Cerebellar nuclear complex (tissue), 1 donor: ENCODE results near the gene ZNF771.
"Not testable (repeated sequence)": the region's sequence is repeated elsewhere in the genome, so short reads cannot be mapped to it uniquely, and the experiment has no call there.

Experiments used
- DNase-seq, 2 experiments: peaks; one replicate each; lab custom pipeline; 2025; lab: John Stamatoyannopoulos, UW

ZNF771 gene

GRCh38 chr16:30434852-30435251, 27.4 kb downstream of the ZNF771 start:
- no peak for DNase-seq

GRCh38 chr16:30437511-30438046, 30.2 kb downstream of the ZNF771 start:
- DNase-seq = no peak

GRCh38 chr16:30438835-30439234, 31.4 kb downstream of the ZNF771 start:
- DNase-seq = no peak

GRCh38 chr16:30439720-30440348, 32.4 kb downstream of the ZNF771 start:
- no peak for DNase-seq

GRCh38 chr16:30443631-30444030, 36.2 kb downstream of the ZNF771 start:
- no peak for DNase-seq

GRCh38 chr16:30444231-30445148, 37.1 kb downstream of the ZNF771 start:
- DNase-seq = no peak

GRCh38 chr16:30445149-30445407, 37.7 kb downstream of the ZNF771 start:
- no peak for DNase-seq

- peak; percentile 82 to 95 for DNase-seq
Measured at GRCh38 chr16:30445408-30446202, 38.2 kb downstream of the ZNF771 start, which contains the start of gene SEPHS2. TSS of gene SEPHS2 (minus strand) at chr16:30445874. CDS start at chr16:30445727, 147 bp downstream.

GRCh38 chr16:30446203-30446595, 38.8 kb downstream of the ZNF771 start:
- no peak for DNase-seq

- DNase-seq = no peak
Measured at GRCh38 chr16:30447512-30448226, 40.3 kb downstream of the ZNF771 start.

GRCh38 chr16:30449116-30449435, 41.7 kb downstream of the ZNF771 start:
- DNase-seq = no peak

GRCh38 chr16:30452709-30453580, 45.5 kb downstream of the ZNF771 start:
- DNase-seq = not testable (repeated sequence)

- no peak for DNase-seq
Measured at GRCh38 chr16:30456302-30456701, 48.9 kb downstream of the ZNF771 start.

GRCh38 chr16:30457256-30457655, 49.9 kb downstream of the ZNF771 start:
- DNase-seq = no peak

GRCh38 chr16:30457743-30458560, 50.5 kb downstream of the ZNF771 start:
- no peak for DNase-seq

- no peak for DNase-seq
Measured at GRCh38 chr16:30458561-30459394, 51.4 kb downstream of the ZNF771 start.

GRCh38 chr16:30459456-30459855, 52.0 kb downstream of the ZNF771 start:
- DNase-seq = no peak

- DNase-seq = not testable (repeated sequence)
Measured at GRCh38 chr16:30461426-30461825, 54.0 kb downstream of the ZNF771 start.

GRCh38 chr16:30464078-30464477, 56.7 kb downstream of the ZNF771 start:
- no peak for DNase-seq
